Choroid plexus epithelial cell (primary cell): ENCODE measurements around the gene SLC37A3.

Source experiments
- DNase-seq: peaks from one replicate; pipeline ENCODE4 v3.0.0-alpha.2; 2010; ENCODE audit warnings: low read depth
- H3K4me3 ChIP-seq: 2 replicates; pipeline ENCODE4 v1.5.1; 2011; ENCODE audit warnings: low read depth, mild to moderate bottlenecking, control low read depth, low read length, moderate library complexity
- CTCF ChIP-seq: conservative IDR thresholded peaks from 2 replicates; pipeline ENCODE4 v1.5.1; 2011; ENCODE audit warnings: low read depth, mild to moderate bottlenecking, control low read depth, inconsistent platforms, low read length, moderate library complexity

The SLC37A3 gene

GRCh38 chr7:140400381-140400780 lies 2.1 kb upstream of the SLC37A3 start:
- DNase-seq: no peak
- TF ChIP-seq CTCF: no peak
- H3K4me3 ChIP-seq: no peak overlapping the region

GRCh38 chr7:140398821-140399220 lies 491 bp upstream of the SLC37A3 start:
- TF ChIP-seq CTCF: no peak
- no peak for DNase-seq
- H3K4me3 ChIP-seq: no peak overlapping the region

- TF ChIP-seq CTCF: no peak
- DNase-seq: no peak
- H3K4me3 ChIP-seq: no peak overlapping the region
Measured at GRCh38 chr7:140393756-140394306, 4.5 kb downstream of the SLC37A3 start.

GRCh38 chr7:140391634-140392033 lies 6.7 kb downstream of the SLC37A3 start:
- no peak for TF ChIP-seq CTCF
- DNase-seq: no peak
- no peak overlapping the region for H3K4me3 ChIP-seq

- DNase-seq: peak; percentile 69
- TF ChIP-seq CTCF: no peak
- no peak overlapping the region for H3K4me3 ChIP-seq
Measured at GRCh38 chr7:140390466-140391190, 7.7 kb downstream of the SLC37A3 start.

- TF ChIP-seq CTCF: no peak
- no peak overlapping the region for H3K4me3 ChIP-seq
- no peak for DNase-seq
Measured at GRCh38 chr7:140390034-140390433, 8.3 kb downstream of the SLC37A3 start.

- TF ChIP-seq CTCF: no peak
- no peak overlapping the region for H3K4me3 ChIP-seq
- DNase-seq: no peak
Measured at GRCh38 chr7:140389445-140389844, 8.9 kb downstream of the SLC37A3 start.
